ENCODE results near the gene MAG. TPM values are rescaled to one million over a fixed set of nuclear protein-coding genes. Genes with fewer than 3 reads are reported as not detected.

The MAG gene
- total and polyA plus RNA-seq, 9 of the 15 experiments (the other 6 are each of a cell fraction or from before 2014, with no cell fraction given): 0.11 to 10.0 (median 1.6) TPM

GRCh38 chr19:35247526-35248309, 44.2 kb upstream of the MAG start (continued):
- peak; percentile 37; the same call in 1 of the 2 replicates for TF ChIP-seq BHLHE40 (IDR thresholded peaks at IDR 0.05; ENCODE audit: low read length)
- TF ChIP-seq SMAD1 (IDR thresholded peaks at IDR 0.05; ENCODE audit: low read depth, low read length, partially characterized antibody): no peak
- TF ChIP-seq BDP1 (IDR thresholded peaks at IDR 0.05; ENCODE audit: insufficient read depth, insufficient read length): no peak
- TF ChIP-seq SRSF3 (IDR thresholded peaks at IDR 0.05; ENCODE audit: insufficient read depth, low read length): no peak
- no peak for TF ChIP-seq CCAR2 (IDR thresholded peaks at IDR 0.05; ENCODE audit: low read depth, low read length)
- TF ChIP-seq HNRNPH1 (optimal IDR thresholded peaks at IDR 0.05; ENCODE audit: low read depth, low read length): no peak
- peak; percentile 47 for TF ChIP-seq MGA (IDR thresholded peaks at IDR 0.05)
- TF ChIP-seq ZFP1 (CRISPR knock-in tag; IDR thresholded peaks at IDR 0.05): no peak
- TF ChIP-seq ZC3H4 (CRISPR knock-in tag; IDR thresholded peaks at IDR 0.05; ENCODE audit: borderline replicate concordance): no peak
- no peak for TF ChIP-seq POLR2A (conservative IDR thresholded peaks at IDR 0.05)
- TF ChIP-seq DPF2 (IDR thresholded peaks at IDR 0.05): peak; percentile 90
- no peak for TF ChIP-seq CHD4 (IDR thresholded peaks at IDR 0.05; ENCODE audit: insufficient read depth, insufficient replicate concordance, low read depth, low read length, poor library complexity, severe bottlenecking)
- TF ChIP-seq RHOXF2B (CRISPR knock-in tag; conservative IDR thresholded peaks at IDR 0.05): no peak
- no peak for TF ChIP-seq ZNF232 (CRISPR knock-in tag; IDR thresholded peaks at IDR 0.05)
- no peak for TF ChIP-seq NR1H2 (CRISPR knock-in tag; IDR thresholded peaks at IDR 0.05)
- no peak for TF ChIP-seq ETV6 (IDR thresholded peaks at IDR 0.05; ENCODE audit: borderline replicate concordance in 1 of 2, low read depth in 2 of 2, low read length in 1 of 2)
- TF ChIP-seq ETV6 (CRISPR knock-in tag; IDR thresholded peaks at IDR 0.05; ENCODE audit: borderline replicate concordance): no peak
- no peak for TF ChIP-seq NR3C1 (CRISPR knock-in tag; IDR thresholded peaks at IDR 0.05)
- TF ChIP-seq POLR2AphosphoS5 (IDR thresholded peaks at IDR 0.05; ENCODE audit: control insufficient read depth, insufficient read depth, low read depth, low read length): no peak

Measured in K562 (cell line).